Measurements from ENCODE around the gene COG3.

The COG3 gene

DNA sequence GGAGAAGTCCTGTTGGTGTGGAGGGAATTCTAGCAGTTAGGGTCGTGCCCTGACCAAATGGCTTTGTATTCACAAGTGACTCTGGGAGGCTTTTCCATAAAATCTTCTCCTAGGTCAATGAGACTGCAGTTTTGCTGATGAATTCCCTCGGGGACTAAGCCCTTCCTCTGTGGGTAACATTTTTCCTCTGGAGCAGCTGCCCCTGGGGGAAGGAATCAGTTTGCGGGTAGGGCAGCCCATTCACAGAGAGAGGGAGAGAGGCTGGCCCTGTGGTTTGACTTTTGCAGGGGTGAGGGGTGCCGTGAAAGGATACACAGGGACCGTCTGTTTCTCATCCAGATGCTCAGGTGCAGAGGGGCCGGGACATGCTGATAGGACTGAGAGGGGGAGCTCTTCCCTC is 83.5 kb downstream of the COG3 start:
- no peak for DNase-seq

GRCh38 chr13:45554604-45555109 is 89.9 kb downstream of the COG3 start:
- no peaks in the 10 kb centered on the region for H3K79me2 ChIP-seq (ENCODE audit: low read length)
- no peaks in the 10 kb centered on the region for H4K20me1 ChIP-seq (ENCODE audit: insufficient read depth, low read length)
- H3K9ac ChIP-seq (ENCODE audit: low read length) = no peak overlapping the region
- no peak overlapping the region for H3K4me3 ChIP-seq (ENCODE audit: low read length)
- H3K9me3 ChIP-seq (replicated peaks; ENCODE audit: insufficient read depth, low read length) = no peaks in the 10 kb centered on the region
- TF ChIP-seq, protein P1, sequence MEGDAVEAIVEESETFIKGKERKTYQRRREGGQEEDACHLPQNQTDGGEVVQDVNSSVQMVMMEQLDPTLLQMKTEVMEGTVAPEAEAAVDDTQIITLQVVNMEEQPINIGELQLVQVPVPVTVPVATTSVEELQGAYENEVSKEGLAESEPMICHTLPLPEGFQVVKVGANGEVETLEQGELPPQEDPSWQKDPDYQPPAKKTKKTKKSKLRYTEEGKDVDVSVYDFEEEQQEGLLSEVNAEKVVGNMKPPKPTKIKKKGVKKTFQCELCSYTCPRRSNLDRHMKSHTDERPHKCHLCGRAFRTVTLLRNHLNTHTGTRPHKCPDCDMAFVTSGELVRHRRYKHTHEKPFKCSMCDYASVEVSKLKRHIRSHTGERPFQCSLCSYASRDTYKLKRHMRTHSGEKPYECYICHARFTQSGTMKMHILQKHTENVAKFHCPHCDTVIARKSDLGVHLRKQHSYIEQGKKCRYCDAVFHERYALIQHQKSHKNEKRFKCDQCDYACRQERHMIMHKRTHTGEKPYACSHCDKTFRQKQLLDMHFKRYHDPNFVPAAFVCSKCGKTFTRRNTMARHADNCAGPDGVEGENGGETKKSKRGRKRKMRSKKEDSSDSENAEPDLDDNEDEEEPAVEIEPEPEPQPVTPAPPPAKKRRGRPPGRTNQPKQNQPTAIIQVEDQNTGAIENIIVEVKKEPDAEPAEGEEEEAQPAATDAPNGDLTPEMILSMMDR (IDR thresholded peaks at IDR 0.05; ENCODE audit: low read length) = no peak
- TF ChIP-seq EZH2 (optimal IDR thresholded peaks at IDR 0.05; ENCODE audit: low read depth, low read length) (no peak), EZH2phosphoT487 (IDR thresholded peaks at IDR 0.05; ENCODE audit: low read length) (no peak)
- H3K36me3 ChIP-seq (replicated peaks; ENCODE audit: insufficient read depth, low read length) = no peaks in the 10 kb centered on the region
- H3K9me2 ChIP-seq (replicated peaks; ENCODE audit: insufficient read depth, low read length) = no peaks in the 10 kb centered on the region
- DNase-seq = no peak
- H3F3A ChIP-seq (ENCODE audit: insufficient read depth, low read length) = no peaks in the 10 kb centered on the region
- H2AFZ ChIP-seq (ENCODE audit: low read length) = no peak overlapping the region
- H3K4me2 ChIP-seq (ENCODE audit: low read depth, low read length) = no peak overlapping the region
- H3K27me3 ChIP-seq (replicated peaks; ENCODE audit: insufficient read depth, low read length) = no peaks in the 10 kb centered on the region
- H3K27ac ChIP-seq (ENCODE audit: low read length) = no peak overlapping the region
- no peaks in the 10 kb centered on the region for H3K4me1 ChIP-seq (ENCODE audit: low read length)

More for the DNA sequence above, 83.5 kb downstream of the COG3 start:
- TF ChIP-seq EZH2 (optimal IDR thresholded peaks at IDR 0.05; ENCODE audit: low read depth, low read length) (no peak), EZH2phosphoT487 (IDR thresholded peaks at IDR 0.05; ENCODE audit: low read length) (no peak)
- TF ChIP-seq, protein P1 (IDR thresholded peaks at IDR 0.05; ENCODE audit: low read length) = no peak
- no peak overlapping the region for H3K4me2 ChIP-seq (ENCODE audit: low read depth, low read length)
- no peaks in the 10 kb centered on the region for H3K4me1 ChIP-seq (ENCODE audit: low read length)
- H3K36me3 ChIP-seq (replicated peaks; ENCODE audit: insufficient read depth, low read length) = no peaks in the 10 kb centered on the region
- no peak overlapping the region for H3K27ac ChIP-seq (ENCODE audit: low read length)
- no peak overlapping the region for H2AFZ ChIP-seq (ENCODE audit: low read length)
- no peaks in the 10 kb centered on the region for H3K27me3 ChIP-seq (replicated peaks; ENCODE audit: insufficient read depth, low read length)
- H3K9ac ChIP-seq (ENCODE audit: low read length) = no peak overlapping the region
- no peak overlapping the region for H3K4me3 ChIP-seq (ENCODE audit: low read length)
- no peaks in the 10 kb centered on the region for H3K79me2 ChIP-seq (ENCODE audit: low read length)
- H3K9me3 ChIP-seq (replicated peaks; ENCODE audit: insufficient read depth, low read length) = no peaks in the 10 kb centered on the region
- H3F3A ChIP-seq (ENCODE audit: insufficient read depth, low read length) = no peaks in the 10 kb centered on the region
- no peaks in the 10 kb centered on the region for H4K20me1 ChIP-seq (ENCODE audit: insufficient read depth, low read length)
- H3K9me2 ChIP-seq (replicated peaks; ENCODE audit: insufficient read depth, low read length) = no peaks in the 10 kb centered on the region

DNA sequence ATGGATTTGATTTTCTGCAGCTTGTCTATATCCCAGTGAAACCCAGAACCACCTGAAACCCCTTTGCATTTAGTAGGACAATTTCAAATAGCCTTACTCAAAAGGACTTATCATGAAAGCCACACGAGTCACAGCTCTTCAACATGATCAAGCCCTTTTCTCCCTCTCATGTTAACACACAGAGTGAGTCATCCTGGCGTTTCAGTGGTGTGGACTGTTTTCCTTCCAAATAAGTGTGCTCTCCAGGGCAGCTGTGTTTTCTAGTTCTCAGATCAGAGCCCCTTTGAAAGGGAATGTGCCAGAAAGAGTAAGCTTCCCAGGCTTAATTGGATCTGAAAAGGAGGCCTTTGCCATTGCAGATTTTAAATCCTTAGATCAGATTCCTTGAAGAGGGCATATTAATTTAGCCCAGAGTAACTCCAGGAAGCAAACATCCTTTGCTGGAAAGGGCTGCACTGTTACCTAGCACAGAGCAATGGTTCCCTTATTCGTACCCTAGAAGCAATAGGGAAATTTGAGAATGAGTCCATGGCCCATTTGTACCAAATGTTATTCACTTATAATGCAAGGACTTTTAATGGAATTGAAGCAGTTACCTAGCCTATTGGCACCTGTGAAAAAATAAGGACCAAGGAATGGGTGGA is 99.5 kb downstream of the COG3 start:
- no peak overlapping the region for H3K9ac ChIP-seq (ENCODE audit: low read length)
- H3K4me1 ChIP-seq (ENCODE audit: low read length) = no peaks in the 10 kb centered on the region
- H2AFZ ChIP-seq (ENCODE audit: low read length) = no peak overlapping the region
- H3K27ac ChIP-seq (ENCODE audit: low read length) = no peak overlapping the region
- H3K4me3 ChIP-seq (ENCODE audit: low read length) = no peak overlapping the region
- no peaks in the 10 kb centered on the region for H3K27me3 ChIP-seq (replicated peaks; ENCODE audit: insufficient read depth, low read length)
- TF ChIP-seq, protein P1 (IDR thresholded peaks at IDR 0.05; ENCODE audit: low read length) = no peak
- TF ChIP-seq EZH2phosphoT487 (IDR thresholded peaks at IDR 0.05; ENCODE audit: low read length) (no peak), EZH2 (optimal IDR thresholded peaks at IDR 0.05; ENCODE audit: low read depth, low read length) (no peak)
- H3K36me3 ChIP-seq (replicated peaks; ENCODE audit: insufficient read depth, low read length) = no peaks in the 10 kb centered on the region
- H4K20me1 ChIP-seq (ENCODE audit: insufficient read depth, low read length) = no peaks in the 10 kb centered on the region
- no peak overlapping the region for H3K4me2 ChIP-seq (ENCODE audit: low read depth, low read length)
- no peak for DNase-seq
- no peaks in the 10 kb centered on the region for H3K9me3 ChIP-seq (replicated peaks; ENCODE audit: insufficient read depth, low read length)
- no peaks in the 10 kb centered on the region for H3K79me2 ChIP-seq (ENCODE audit: low read length)
- no peaks in the 10 kb centered on the region for H3F3A ChIP-seq (ENCODE audit: insufficient read depth, low read length)
- no peaks in the 10 kb centered on the region for H3K9me2 ChIP-seq (replicated peaks; ENCODE audit: insufficient read depth, low read length)

Data from MM.1S (cell line).